Caco-2 (cell line): ENCODE measurements around the gene ADRA1B. TPM values are rescaled to one million over a fixed set of nuclear protein-coding genes. Genes with fewer than 3 reads are reported as not detected.

Experiments
- BruUV-seq: library from RNA; stranded (reverse); fragments of 400-500 nt; replicated peaks from 2 replicates; lab custom pipeline; 2021; lab: Mats Ljungman, UMichigan
- CTCF ChIA-PET: fragments of 300-600 bp; sonication (Branson Sonifier 250); formaldehyde crosslinking; loops from one replicate; lab custom pipeline; 2022; ENCODE audit warnings: antibody characterized with exemption; lab: Charles Lee
- POLR2A ChIA-PET: fragments of 300-600 bp; sonication (Branson Sonifier 250); formaldehyde crosslinking; loops from one replicate; lab custom pipeline; 2022; ENCODE audit warnings: antibody characterized with exemption; lab: Charles Lee
- DNase-seq, 2 experiments: peaks; one replicate each; pipeline versions ENCODE4 v3.0.0 to v3.0.0-alpha.2; 2020 to 2022
- H3K27me3 ChIP-seq: replicated peaks from 2 replicates; pipeline ENCODE4 v1.6.0; 2011; ENCODE audit warnings: low read length; ENCODE audit not compliant: control insufficient read depth, insufficient read depth
- H3K36me3 ChIP-seq: 2 replicates; pipeline ENCODE4 v1.5.1; 2011; ENCODE audit warnings: low read length; ENCODE audit not compliant: control insufficient read depth, insufficient read depth
- H3K4me1 ChIP-seq: fragments of 250-450 bp; sonication (Bioruptor Pico); 2 replicates; pipeline ENCODE4 v1.5.1; 2020; ENCODE audit warnings: mild to moderate bottlenecking
- H3K4me3 ChIP-seq: 2 replicates; pipeline ENCODE4 v1.5.1; 2011; ENCODE audit warnings: low read depth, mild to moderate bottlenecking, control low read depth, low read length
- H3K9me3 ChIP-seq: fragments of 250-450 bp; sonication (Bioruptor Pico); 2 replicates; pipeline ENCODE4 v1.5.1; 2020; ENCODE audit warnings: mild to moderate bottlenecking, moderate library complexity
- H3K27ac Mint-ChIP-seq: one replicate; pipeline ENCODE4 v1.8.0; 2022; ENCODE audit warnings: mixed read lengths; ENCODE audit not compliant: unreplicated experiment
- H3K27me3 Mint-ChIP-seq: one replicate; pipeline ENCODE4 v1.8.0; 2022; ENCODE audit warnings: mixed read lengths; ENCODE audit not compliant: insufficient read depth, unreplicated experiment
- H3K36me3 Mint-ChIP-seq: one replicate; pipeline ENCODE4 v1.8.0; 2022; ENCODE audit warnings: mild to moderate bottlenecking, mixed read lengths; ENCODE audit not compliant: insufficient read depth, unreplicated experiment
- H3K4me1 Mint-ChIP-seq: one replicate; pipeline ENCODE4 v1.8.0; 2022; ENCODE audit warnings: low read depth, mixed read lengths; ENCODE audit not compliant: unreplicated experiment
- H3K4me3 Mint-ChIP-seq: one replicate; pipeline ENCODE4 v1.8.0; 2022; ENCODE audit warnings: mild to moderate bottlenecking, moderate library complexity, mixed read lengths; ENCODE audit not compliant: unreplicated experiment
- H3K9me3 Mint-ChIP-seq: one replicate; pipeline ENCODE4 v1.8.0; 2022; ENCODE audit warnings: mixed read lengths; ENCODE audit not compliant: unreplicated experiment
- CTCF ChIP-seq, 2 experiments: fragments of 200-600 bp in 1 of 2; IDR thresholded peaks; 1 replicate in 1 of 2; 2 replicates in 1 of 2; pipeline versions ENCODE4 v1.5.1 to v1.8.0; 2011 to 2022; ENCODE audit warnings: antibody characterized with exemption in 1 of 2, control low read depth in 1 of 2, inconsistent platforms in 1 of 2, low read depth in 1 of 2, low read length in 1 of 2, mild to moderate bottlenecking in 1 of 2, moderate library complexity in 1 of 2; ENCODE audit not compliant: insufficient read depth in 1 of 2, severe bottlenecking in 1 of 2, unreplicated experiment in 1 of 2
- intact Hi-C: fragments of 100-400 bp; cut with micrococcal nuclease; formaldehyde crosslinking; loops from one replicate; pipeline ENCODE4 v1.10.0; 2022; ENCODE audit not compliant: unreplicated experiment
- total RNA-seq: library from RNA; stranded (reverse); gene quantifications from 2 replicates; pipeline ENCODE4 v1.2.3, GENCODE V29; 2022

ADRA1B gene
- total RNA-seq, 1 experiment from 2014 or later: not detected

GRCh38 chr5:159911349-159911748 lies 4.9 kb upstream of the ADRA1B start:
- ChIA-PET POLR2A (no interaction called here), CTCF (interaction anchor here (0.6 kb wide), 1 partner anchor 459 kb away, joined by 3 read pairs; no protein-coding TSS in a partner anchor)
- Mint-ChIP-seq H3K27me3 (peaks cover 21% of the 10 kb centered on the region), H3K27ac (no peak overlapping the region), H3K36me3 (no peaks in the 10 kb centered on the region), H3K4me1 (no peaks in the 10 kb centered on the region), H3K9me3 (no peaks in the 10 kb centered on the region), H3K4me3 (no peak overlapping the region)
- intact Hi-C loops: no loop called here
- Histone ChIP-seq H3K4me1 (no peaks in the 10 kb centered on the region), H3K27me3 (peaks cover 1% of the 10 kb centered on the region; the same call in 1 of the 2 replicates), H3K36me3 (no peaks in the 10 kb centered on the region), H3K4me3 (no peak overlapping the region), H3K9me3 (no peaks in the 10 kb centered on the region)
- DNase-seq: no peak
- no peak for TF ChIP-seq CTCF (IDR thresholded peaks at IDR 0.05; ENCODE audit: insufficient read depth in 1 of 2, low read depth in 1 of 2, low read length in 1 of 2, severe bottlenecking in 1 of 2, unreplicated experiment in 1 of 2)
- BruUV-seq: no TSS peak

GRCh38 chr5:159912033-159912800 lies 4.1 kb upstream of the ADRA1B start:
- CTCF ChIA-PET: interaction anchor here (0.6 kb wide), 1 partner anchor 460 kb away, joined by 3 read pairs; no protein-coding TSS in a partner anchor
- no peak overlapping the region for H3K4me3 Mint-ChIP-seq
- H3K27ac Mint-ChIP-seq: no peak overlapping the region
- no peak for TF ChIP-seq CTCF (IDR thresholded peaks at IDR 0.05; ENCODE audit: insufficient read depth in 1 of 2, low read depth in 1 of 2, low read length in 1 of 2, severe bottlenecking in 1 of 2, unreplicated experiment in 1 of 2)
- no TSS peak for BruUV-seq
- POLR2A ChIA-PET: no interaction called here
- Histone ChIP-seq H3K4me3 (no peak overlapping the region), H3K4me1 (no peaks in the 10 kb centered on the region), H3K36me3 (no peaks in the 10 kb centered on the region), H3K9me3 (no peaks in the 10 kb centered on the region), H3K27me3 (peaks cover 2% of the 10 kb centered on the region; the same call in 1 of the 2 replicates)
- intact Hi-C loops: no loop called here
- no peaks in the 10 kb centered on the region for H3K36me3 Mint-ChIP-seq
- H3K4me1 Mint-ChIP-seq: no peaks in the 10 kb centered on the region
- DNase-seq: no peak
- no peaks in the 10 kb centered on the region for H3K9me3 Mint-ChIP-seq
- peaks cover 25% of the 10 kb centered on the region for H3K27me3 Mint-ChIP-seq

- Histone ChIP-seq H3K4me1 (no peaks in the 10 kb centered on the region), H3K36me3 (no peaks in the 10 kb centered on the region), H3K27me3 (peaks cover 2% of the 10 kb centered on the region; the same call in 1 of the 2 replicates), H3K9me3 (no peaks in the 10 kb centered on the region), H3K4me3 (no peak overlapping the region)
- ChIA-PET POLR2A (no interaction called here), CTCF (no interaction called here)
- Mint-ChIP-seq H3K27ac (no peak overlapping the region), H3K36me3 (no peaks in the 10 kb centered on the region), H3K27me3 (peaks cover 32% of the 10 kb centered on the region), H3K4me3 (no peak overlapping the region), H3K9me3 (no peaks in the 10 kb centered on the region), H3K4me1 (no peaks in the 10 kb centered on the region)
- no peak for DNase-seq
- BruUV-seq: no TSS peak
- TF ChIP-seq CTCF (IDR thresholded peaks at IDR 0.05; ENCODE audit: insufficient read depth in 1 of 2, low read depth in 1 of 2, low read length in 1 of 2, severe bottlenecking in 1 of 2, unreplicated experiment in 1 of 2): no peak
- intact Hi-C loops: no loop called here
Observed at GRCh38 chr5:159913048-159913447, 3.2 kb upstream of the ADRA1B start.
